GM12874 (cell line): ENCODE measurements around the gene SLC25A48.

Experiments used
- TF ChIP-seq, protein P1 (sequence below): IDR thresholded peaks from 2 replicates; pipeline ENCODE4 v1.5.1; 2011; ENCODE audit warnings: low read depth, mild to moderate bottlenecking, control low read depth, low read length, moderate library complexity; ENCODE audit not compliant: insufficient read depth

The SLC25A48 gene

GRCh38 chr5:135880278-135880677 lies 45.8 kb downstream of the SLC25A48 start:
- TF ChIP-seq, protein P1, sequence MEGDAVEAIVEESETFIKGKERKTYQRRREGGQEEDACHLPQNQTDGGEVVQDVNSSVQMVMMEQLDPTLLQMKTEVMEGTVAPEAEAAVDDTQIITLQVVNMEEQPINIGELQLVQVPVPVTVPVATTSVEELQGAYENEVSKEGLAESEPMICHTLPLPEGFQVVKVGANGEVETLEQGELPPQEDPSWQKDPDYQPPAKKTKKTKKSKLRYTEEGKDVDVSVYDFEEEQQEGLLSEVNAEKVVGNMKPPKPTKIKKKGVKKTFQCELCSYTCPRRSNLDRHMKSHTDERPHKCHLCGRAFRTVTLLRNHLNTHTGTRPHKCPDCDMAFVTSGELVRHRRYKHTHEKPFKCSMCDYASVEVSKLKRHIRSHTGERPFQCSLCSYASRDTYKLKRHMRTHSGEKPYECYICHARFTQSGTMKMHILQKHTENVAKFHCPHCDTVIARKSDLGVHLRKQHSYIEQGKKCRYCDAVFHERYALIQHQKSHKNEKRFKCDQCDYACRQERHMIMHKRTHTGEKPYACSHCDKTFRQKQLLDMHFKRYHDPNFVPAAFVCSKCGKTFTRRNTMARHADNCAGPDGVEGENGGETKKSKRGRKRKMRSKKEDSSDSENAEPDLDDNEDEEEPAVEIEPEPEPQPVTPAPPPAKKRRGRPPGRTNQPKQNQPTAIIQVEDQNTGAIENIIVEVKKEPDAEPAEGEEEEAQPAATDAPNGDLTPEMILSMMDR = peak; percentile 40

GRCh38 chr5:135880801-135881200 lies 46.3 kb downstream of the SLC25A48 start:
- TF ChIP-seq, protein P1 = no peak

GRCh38 chr5:135881244-135881643 lies 46.8 kb downstream of the SLC25A48 start:
- TF ChIP-seq, protein P1 = no peak

DNA sequence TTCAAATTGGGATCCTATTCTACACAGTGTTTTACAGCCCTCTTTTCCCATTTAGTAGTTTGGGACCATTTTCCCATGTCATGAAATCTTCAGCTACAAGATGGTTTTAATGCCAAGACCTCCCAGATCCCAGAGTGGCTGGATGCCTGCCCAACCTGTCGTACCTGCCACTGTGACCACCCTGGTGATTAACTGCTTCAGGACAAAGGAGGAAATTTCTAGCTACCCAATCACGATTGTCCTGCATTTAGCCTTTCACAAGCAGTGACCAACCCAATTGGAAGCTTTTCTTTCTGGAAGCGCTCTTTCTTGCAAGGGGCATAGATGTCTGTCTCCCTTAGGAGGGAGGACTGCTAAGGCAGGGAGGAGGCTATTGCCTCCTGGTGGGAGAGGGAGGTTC lies 47.4 kb downstream of the SLC25A48 start:
- TF ChIP-seq, protein P1 = no peak

DNA sequence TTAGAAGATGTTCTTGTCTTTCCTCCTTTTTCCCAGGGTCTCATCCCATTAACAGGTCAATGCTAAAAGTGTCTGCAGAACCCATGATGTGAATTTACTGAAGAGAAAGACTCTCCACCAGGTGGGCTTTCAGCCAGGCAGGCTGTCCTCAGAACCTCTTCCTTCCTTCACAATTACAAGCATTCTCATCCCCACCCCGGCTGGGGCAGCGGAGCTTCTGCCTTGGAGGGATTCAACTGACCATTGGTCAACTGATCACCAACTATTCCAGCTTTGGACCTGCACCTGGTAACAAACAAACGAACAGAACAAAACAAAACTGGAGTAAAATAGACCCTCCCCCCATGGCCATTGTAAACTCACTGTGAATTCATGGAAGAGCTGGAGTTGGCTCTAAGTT lies 48.6 kb downstream of the SLC25A48 start:
- TF ChIP-seq, protein P1 = no peak

DNA sequence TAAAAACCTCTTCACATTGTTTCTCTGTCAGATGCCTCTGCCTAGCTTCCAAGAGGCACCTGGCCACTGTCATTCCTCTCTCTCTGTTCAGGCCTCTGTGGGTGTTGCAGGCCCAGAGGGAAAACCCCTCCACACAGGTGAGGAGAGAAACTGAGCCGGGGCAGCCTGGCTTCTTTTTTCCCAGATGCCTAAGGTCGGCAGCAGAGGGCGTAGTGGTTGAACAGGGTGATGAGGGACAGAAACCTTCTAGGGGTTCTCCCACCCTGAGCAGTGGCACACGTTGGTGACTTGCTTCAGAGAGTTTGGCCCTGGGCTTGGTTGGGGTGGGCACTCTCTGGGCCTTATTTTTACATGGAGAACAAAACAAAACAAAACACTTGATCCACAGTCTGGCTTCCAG lies 49.0 kb downstream of the SLC25A48 start:
- TF ChIP-seq, protein P1 = peak; percentile 39; the same call in 1 of the 2 replicates

- TF ChIP-seq, protein P1 = no peak
Measured at GRCh38 chr5:135885031-135885430, 50.6 kb downstream of the SLC25A48 start.

GRCh38 chr5:135886136-135886535 lies 51.7 kb downstream of the SLC25A48 start:
- TF ChIP-seq, protein P1 = no peak
